ENCODE data around the gene ST3GAL2.
A peak's percentile ranks its signal among the peaks of the same experiment; 100 is the strongest.

DNA sequence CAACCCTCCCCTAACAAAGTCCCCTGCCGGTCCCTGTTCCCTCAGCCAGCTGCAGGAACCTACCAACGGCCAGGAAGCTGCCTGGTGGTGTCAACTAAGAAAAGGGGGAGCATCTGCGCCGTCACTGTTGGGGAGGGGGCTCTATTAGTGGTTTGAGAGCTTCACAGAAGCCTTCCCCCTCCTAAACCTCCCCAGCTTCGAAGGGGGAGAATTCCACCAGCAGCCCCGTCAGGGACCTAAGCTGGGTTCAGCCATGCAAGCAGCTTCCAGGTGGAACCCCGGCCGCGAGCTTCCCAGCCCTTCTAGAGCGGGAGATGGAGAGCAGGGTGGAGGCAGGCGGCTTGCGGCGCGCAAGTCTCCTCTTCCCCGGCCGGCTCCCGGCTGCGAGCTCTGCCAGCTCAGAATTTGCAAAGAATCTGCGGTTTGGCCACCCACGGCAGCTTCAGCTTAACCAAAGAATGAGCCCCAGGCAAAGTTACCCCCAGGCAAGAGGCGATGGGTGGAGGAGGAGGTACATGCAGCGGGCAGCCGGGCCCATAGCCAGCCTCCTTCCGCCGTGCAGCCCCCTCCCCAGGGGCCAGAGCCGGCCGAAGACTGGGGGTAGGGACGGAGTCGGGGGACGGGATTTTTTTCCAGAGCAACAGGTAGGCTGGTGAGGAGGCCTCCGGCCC lies 58.5 kb downstream of the ST3GAL2 start:
- TF ChIP-seq POLR2A (IDR thresholded peaks at IDR 0.05) (no peak), POLR2AphosphoS5 (IDR thresholded peaks at IDR 0.05) (peak in 2 of 3 donors; percentile 36 to 42), EP300 (IDR thresholded peaks at IDR 0.05) (no peak)
- TF ChIP-seq, protein P1, sequence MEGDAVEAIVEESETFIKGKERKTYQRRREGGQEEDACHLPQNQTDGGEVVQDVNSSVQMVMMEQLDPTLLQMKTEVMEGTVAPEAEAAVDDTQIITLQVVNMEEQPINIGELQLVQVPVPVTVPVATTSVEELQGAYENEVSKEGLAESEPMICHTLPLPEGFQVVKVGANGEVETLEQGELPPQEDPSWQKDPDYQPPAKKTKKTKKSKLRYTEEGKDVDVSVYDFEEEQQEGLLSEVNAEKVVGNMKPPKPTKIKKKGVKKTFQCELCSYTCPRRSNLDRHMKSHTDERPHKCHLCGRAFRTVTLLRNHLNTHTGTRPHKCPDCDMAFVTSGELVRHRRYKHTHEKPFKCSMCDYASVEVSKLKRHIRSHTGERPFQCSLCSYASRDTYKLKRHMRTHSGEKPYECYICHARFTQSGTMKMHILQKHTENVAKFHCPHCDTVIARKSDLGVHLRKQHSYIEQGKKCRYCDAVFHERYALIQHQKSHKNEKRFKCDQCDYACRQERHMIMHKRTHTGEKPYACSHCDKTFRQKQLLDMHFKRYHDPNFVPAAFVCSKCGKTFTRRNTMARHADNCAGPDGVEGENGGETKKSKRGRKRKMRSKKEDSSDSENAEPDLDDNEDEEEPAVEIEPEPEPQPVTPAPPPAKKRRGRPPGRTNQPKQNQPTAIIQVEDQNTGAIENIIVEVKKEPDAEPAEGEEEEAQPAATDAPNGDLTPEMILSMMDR (IDR thresholded peaks at IDR 0.05) = no peak

All from suprapubic skin (tissue), 4 donors.